HL-60 (cell line): ENCODE data around the gene PPP1R36.

Experiments used
- DNase-seq, 2 experiments: peaks; one replicate each; pipeline ENCODE4 v3.0.0-alpha.2; 2010 to 2020; ENCODE audit warnings: low read depth in 1 of 2, low spot score in 1 of 2
- H3K27ac ChIP-seq: fragments of 250-450 bp; sonication (Bioruptor Pico); replicated peaks from 2 replicates; pipeline ENCODE4 v1.5.1; 2020; ENCODE audit warnings: mild to moderate bottlenecking, moderate library complexity
- H3K27me3 ChIP-seq: fragments of 250-450 bp; sonication (Bioruptor Pico); 2 replicates; pipeline ENCODE4 v1.5.1; 2021; ENCODE audit warnings: mild to moderate bottlenecking, moderate library complexity; ENCODE audit not compliant: insufficient read depth, poor library complexity, severe bottlenecking
- H3K4me3 ChIP-seq: replicated peaks from 2 replicates; pipeline ENCODE4 v1.5.1; 2011; ENCODE audit warnings: mild to moderate bottlenecking, control low read depth, low read length; ENCODE audit not compliant: insufficient read depth
- GABPA ChIP-seq: IDR thresholded peaks from 2 replicates; pipeline ENCODE4 v1.6.1; 2012; ENCODE audit warnings: low read depth
- POLR2AphosphoS5 ChIP-seq: IDR thresholded peaks from 2 replicates; pipeline ENCODE4 v1.6.1; 2012; ENCODE audit warnings: low read depth
- SPI1 ChIP-seq: IDR thresholded peaks from 2 replicates; pipeline ENCODE4 v1.6.1; 2012; ENCODE audit warnings: low read depth, mild to moderate bottlenecking, borderline replicate concordance
- TF ChIP-seq, protein P1 (sequence below): IDR thresholded peaks from one replicate; pipeline ENCODE4 v1.5.1; 2011; ENCODE audit warnings: low read length, control low read depth, inconsistent platforms; ENCODE audit not compliant: insufficient read depth
- TF ChIP-seq, protein P2 (sequence below): IDR thresholded peaks from 2 replicates; pipeline ENCODE4 v1.6.1; 2012; ENCODE audit warnings: low read depth; ENCODE audit not compliant: insufficient replicate concordance

The PPP1R36 gene

DNA sequence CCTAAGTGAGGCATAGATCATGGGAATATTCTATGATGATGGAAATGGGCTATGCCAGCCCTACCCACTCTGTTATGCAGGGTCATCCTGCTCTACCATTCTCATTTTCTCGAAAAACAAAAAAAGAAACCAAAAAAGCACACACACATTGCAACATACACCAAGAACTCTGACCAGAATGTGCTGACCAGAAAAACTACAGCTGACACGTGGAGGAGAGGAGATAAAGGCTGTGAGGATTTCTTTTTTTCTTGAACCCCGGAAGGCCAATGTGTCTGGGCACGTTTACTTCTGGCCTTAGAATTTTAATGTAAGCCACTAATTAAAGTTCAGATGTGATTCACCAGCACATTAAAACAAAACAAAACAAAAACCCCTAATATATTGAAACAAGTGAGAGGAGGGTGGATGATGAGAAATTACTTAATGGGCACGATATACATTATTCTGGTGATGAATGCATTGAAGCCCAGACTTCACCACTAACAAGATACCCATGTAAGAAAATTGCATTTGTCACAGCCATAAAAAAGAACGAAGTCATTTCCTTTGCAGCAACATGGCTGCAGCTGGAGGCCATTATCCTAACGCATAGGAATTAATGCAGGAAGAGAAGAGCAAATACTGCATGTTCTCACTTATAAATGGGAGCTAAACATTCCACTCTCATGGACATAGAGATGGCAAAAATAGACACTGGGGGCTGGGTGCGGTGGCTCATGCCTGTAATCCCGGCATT lies 88.1 kb downstream of the PPP1R36 start:
- no peaks in the 10 kb centered on the region for H3K27me3 ChIP-seq
- H3K4me3 ChIP-seq: no peak overlapping the region
- H3K27ac ChIP-seq: no peak overlapping the region
- DNase-seq: no peak
- TF ChIP-seq, protein P1, sequence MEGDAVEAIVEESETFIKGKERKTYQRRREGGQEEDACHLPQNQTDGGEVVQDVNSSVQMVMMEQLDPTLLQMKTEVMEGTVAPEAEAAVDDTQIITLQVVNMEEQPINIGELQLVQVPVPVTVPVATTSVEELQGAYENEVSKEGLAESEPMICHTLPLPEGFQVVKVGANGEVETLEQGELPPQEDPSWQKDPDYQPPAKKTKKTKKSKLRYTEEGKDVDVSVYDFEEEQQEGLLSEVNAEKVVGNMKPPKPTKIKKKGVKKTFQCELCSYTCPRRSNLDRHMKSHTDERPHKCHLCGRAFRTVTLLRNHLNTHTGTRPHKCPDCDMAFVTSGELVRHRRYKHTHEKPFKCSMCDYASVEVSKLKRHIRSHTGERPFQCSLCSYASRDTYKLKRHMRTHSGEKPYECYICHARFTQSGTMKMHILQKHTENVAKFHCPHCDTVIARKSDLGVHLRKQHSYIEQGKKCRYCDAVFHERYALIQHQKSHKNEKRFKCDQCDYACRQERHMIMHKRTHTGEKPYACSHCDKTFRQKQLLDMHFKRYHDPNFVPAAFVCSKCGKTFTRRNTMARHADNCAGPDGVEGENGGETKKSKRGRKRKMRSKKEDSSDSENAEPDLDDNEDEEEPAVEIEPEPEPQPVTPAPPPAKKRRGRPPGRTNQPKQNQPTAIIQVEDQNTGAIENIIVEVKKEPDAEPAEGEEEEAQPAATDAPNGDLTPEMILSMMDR: no peak
- TF ChIP-seq POLR2AphosphoS5 (no peak), GABPA (no peak), SPI1 (no peak)
- TF ChIP-seq, protein P2, sequence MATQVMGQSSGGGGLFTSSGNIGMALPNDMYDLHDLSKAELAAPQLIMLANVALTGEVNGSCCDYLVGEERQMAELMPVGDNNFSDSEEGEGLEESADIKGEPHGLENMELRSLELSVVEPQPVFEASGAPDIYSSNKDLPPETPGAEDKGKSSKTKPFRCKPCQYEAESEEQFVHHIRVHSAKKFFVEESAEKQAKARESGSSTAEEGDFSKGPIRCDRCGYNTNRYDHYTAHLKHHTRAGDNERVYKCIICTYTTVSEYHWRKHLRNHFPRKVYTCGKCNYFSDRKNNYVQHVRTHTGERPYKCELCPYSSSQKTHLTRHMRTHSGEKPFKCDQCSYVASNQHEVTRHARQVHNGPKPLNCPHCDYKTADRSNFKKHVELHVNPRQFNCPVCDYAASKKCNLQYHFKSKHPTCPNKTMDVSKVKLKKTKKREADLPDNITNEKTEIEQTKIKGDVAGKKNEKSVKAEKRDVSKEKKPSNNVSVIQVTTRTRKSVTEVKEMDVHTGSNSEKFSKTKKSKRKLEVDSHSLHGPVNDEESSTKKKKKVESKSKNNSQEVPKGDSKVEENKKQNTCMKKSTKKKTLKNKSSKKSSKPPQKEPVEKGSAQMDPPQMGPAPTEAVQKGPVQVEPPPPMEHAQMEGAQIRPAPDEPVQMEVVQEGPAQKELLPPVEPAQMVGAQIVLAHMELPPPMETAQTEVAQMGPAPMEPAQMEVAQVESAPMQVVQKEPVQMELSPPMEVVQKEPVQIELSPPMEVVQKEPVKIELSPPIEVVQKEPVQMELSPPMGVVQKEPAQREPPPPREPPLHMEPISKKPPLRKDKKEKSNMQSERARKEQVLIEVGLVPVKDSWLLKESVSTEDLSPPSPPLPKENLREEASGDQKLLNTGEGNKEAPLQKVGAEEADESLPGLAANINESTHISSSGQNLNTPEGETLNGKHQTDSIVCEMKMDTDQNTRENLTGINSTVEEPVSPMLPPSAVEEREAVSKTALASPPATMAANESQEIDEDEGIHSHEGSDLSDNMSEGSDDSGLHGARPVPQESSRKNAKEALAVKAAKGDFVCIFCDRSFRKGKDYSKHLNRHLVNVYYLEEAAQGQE: no peak

DNA sequence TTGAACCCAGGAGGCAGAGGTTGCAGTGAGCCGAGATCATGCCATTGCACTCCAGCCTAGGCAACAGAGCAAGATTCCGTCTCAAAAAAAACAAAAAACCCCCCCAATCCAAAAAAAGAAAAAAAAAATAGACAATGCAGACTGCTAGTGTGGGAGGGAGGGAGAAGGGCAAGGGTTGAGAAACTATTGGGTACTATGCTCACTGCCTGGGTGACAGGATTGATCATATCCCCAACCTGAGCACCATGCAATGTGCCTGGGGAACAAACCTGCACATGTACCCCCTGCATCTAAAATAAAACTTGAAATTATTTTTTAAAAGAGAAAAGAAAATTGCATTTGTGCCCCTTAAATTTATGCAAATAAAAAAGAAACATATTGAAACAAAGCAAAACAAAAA lies 88.9 kb downstream of the PPP1R36 start:
- Histone ChIP-seq H3K27me3 (no peaks in the 10 kb centered on the region), H3K27ac (no peak overlapping the region), H3K4me3 (no peak overlapping the region)
- TF ChIP-seq, protein P2: no peak
- TF ChIP-seq SPI1 (no peak), GABPA (no peak), POLR2AphosphoS5 (no peak)
- TF ChIP-seq, protein P1: no peak
- no peak for DNase-seq
